GM23338 (cell line): ENCODE data around the gene HNRNPK. TPM values are rescaled to one million over a fixed set of nuclear protein-coding genes. Genes with fewer than 3 reads are reported as not detected.

Experiments used
- ATAC-seq: fragments of 200-7000 bp; cut with Tn5 transposase; 3 replicates; pipeline ENCODE4 v1.9.1; 2020
- DNase-seq: peaks from one replicate; pipeline ENCODE4 v3.0.0-alpha.2; 2015; ENCODE audit warnings: low spot score
- H2AFZ ChIP-seq: fragments of 200-600 bp; sonication (generic); 2 replicates; pipeline ENCODE4 v1.8.0; 2016; ENCODE audit warnings: antibody characterized with exemption, mild to moderate bottlenecking, moderate library complexity
- H3F3A ChIP-seq: fragments of 200-600 bp; sonication (generic); replicated peaks from 2 replicates; pipeline ENCODE4 v1.8.0; 2017; ENCODE audit warnings: antibody characterized with exemption, mixed run types, low read depth
- H3K27ac ChIP-seq: fragments of 200-600 bp; sonication (generic); 2 replicates; pipeline ENCODE4 v1.6.1; 2016; ENCODE audit warnings: low read depth
- H3K27me3 ChIP-seq: fragments of 200-600 bp; sonication (generic); 2 replicates; pipeline ENCODE4 v1.8.0; 2016; ENCODE audit warnings: mild to moderate bottlenecking, mixed run types, moderate library complexity; ENCODE audit not compliant: insufficient read depth
- H3K36me3 ChIP-seq: fragments of 200-600 bp; sonication (generic); 2 replicates; pipeline ENCODE4 v1.8.0; 2016; ENCODE audit warnings: mild to moderate bottlenecking; ENCODE audit not compliant: insufficient read depth
- H3K4me1 ChIP-seq: fragments of 200-600 bp; sonication (generic); 2 replicates; pipeline ENCODE4 v1.8.0; 2016; ENCODE audit warnings: mild to moderate bottlenecking, moderate library complexity; ENCODE audit not compliant: insufficient read depth
- H3K4me2 ChIP-seq: fragments of 200-600 bp; sonication (generic); 2 replicates; pipeline ENCODE4 v1.7.1; 2017; ENCODE audit warnings: mixed run types
- H3K4me3 ChIP-seq: fragments of 200-600 bp; sonication (generic); 2 replicates; pipeline ENCODE4 v1.6.1; 2016; ENCODE audit warnings: mixed run types
- H3K79me2 ChIP-seq: fragments of 200-600 bp; sonication (generic); replicated peaks from 2 replicates; pipeline ENCODE4 v1.8.0; 2017; ENCODE audit warnings: mild to moderate bottlenecking; ENCODE audit not compliant: insufficient read depth
- H3K9me2 ChIP-seq: fragments of 200-600 bp; sonication (generic); 2 replicates; pipeline ENCODE4 v1.8.0; 2017; ENCODE audit not compliant: insufficient read depth
- H4K20me1 ChIP-seq: fragments of 200-600 bp; sonication (generic); replicated peaks from 2 replicates; pipeline ENCODE4 v1.8.0; 2017; ENCODE audit warnings: mild to moderate bottlenecking; ENCODE audit not compliant: insufficient read depth
- H3K27ac Mint-ChIP-seq: 2 replicates; pipeline ENCODE4 v1.8.0; 2020; ENCODE audit warnings: inconsistent platforms, mild to moderate bottlenecking, moderate library complexity, mixed read lengths
- H3K27me3 Mint-ChIP-seq: 3 replicates; pipeline ENCODE4 v1.8.0; 2022; ENCODE audit warnings: low read depth, mild to moderate bottlenecking, moderate library complexity, mixed read lengths, inconsistent platforms; ENCODE audit not compliant: insufficient read depth, poor library complexity
- H3K36me3 Mint-ChIP-seq: 3 replicates; pipeline ENCODE4 v1.8.0; 2021; ENCODE audit warnings: low read depth, mild to moderate bottlenecking, inconsistent platforms, moderate library complexity, mixed read lengths
- H3K4me1 Mint-ChIP-seq: 3 replicates; pipeline ENCODE4 v1.8.0; 2020; ENCODE audit warnings: mild to moderate bottlenecking, inconsistent platforms, mixed read lengths
- H3K4me3 Mint-ChIP-seq: 3 replicates; pipeline ENCODE4 v1.8.0; 2021; ENCODE audit warnings: moderate library complexity, mild to moderate bottlenecking, inconsistent platforms, mixed read lengths
- H3K9me3 Mint-ChIP-seq: 3 replicates; pipeline ENCODE4 v1.8.0; 2020; ENCODE audit warnings: moderate library complexity, mild to moderate bottlenecking, inconsistent platforms, mixed read lengths
- CREB1 ChIP-seq: fragments of 250-450 bp; sonication (Bioruptor Pico); IDR thresholded peaks from 2 replicates; pipeline ENCODE4 v1.5.0; 2020; ENCODE audit warnings: low read depth, mild to moderate bottlenecking, moderate library complexity
- EZH2 ChIP-seq: fragments of 200-600 bp; sonication (generic); IDR thresholded peaks from one replicate; pipeline ENCODE4 v1.8.0; 2017; ENCODE audit warnings: antibody characterized with exemption, mild to moderate bottlenecking, low read depth; ENCODE audit not compliant: unreplicated experiment
- JUNB ChIP-seq: IDR thresholded peaks from one replicate; pipeline ENCODE4 v1.6.1; 2016; ENCODE audit warnings: antibody characterized with exemption; ENCODE audit not compliant: unreplicated experiment
- NANOG ChIP-seq: IDR thresholded peaks from 2 replicates; pipeline ENCODE4 v1.6.1; 2016; ENCODE audit warnings: antibody characterized with exemption, borderline replicate concordance
- POLR2AphosphoS5 ChIP-seq: IDR thresholded peaks from 2 replicates; pipeline ENCODE4 v1.6.1; 2016; ENCODE audit warnings: antibody characterized with exemption, low read depth
- ZNF114 ChIP-seq: fragments of 250-450 bp; sonication (Bioruptor Pico); IDR thresholded peaks from 2 replicates; pipeline ENCODE4 v1.5.0; 2020; ENCODE audit warnings: mild to moderate bottlenecking, moderate library complexity
- polyA plus RNA-seq: library from polyadenylated mRNA; unstranded; fragments of >200 nt; fragmentation: Nextera tagmentation; extraction: Ambion mirVana; gene quantifications from 2 replicates; pipeline ENCODE4 v1.2.1, GENCODE V29; 2016
- total RNA-seq: library from RNA; depleted of rRNA; stranded (reverse); fragments of >200 nt; shearing (Covaris generic); gene quantifications from 2 replicates; pipeline ENCODE4 v1.2.3, GENCODE V29; 2014
- TF ChIP-seq, protein P1 (sequence below): IDR thresholded peaks from 2 replicates; pipeline ENCODE4 v1.6.1; 2016; ENCODE audit warnings: antibody characterized with exemption
- TF ChIP-seq, protein P2 (sequence below): IDR thresholded peaks from one replicate; pipeline ENCODE4 v1.6.1; 2018; ENCODE audit warnings: antibody characterized with exemption; ENCODE audit not compliant: unreplicated experiment
- TF ChIP-seq, protein P3 (sequence below), 2 experiments: fragments of 200-600 bp in 1 of 2; sonication (generic) in 1 of 2; conservative IDR thresholded peaks; 2 replicates each; pipeline versions ENCODE4 v1.5.1 to v1.6.1; 2016 to 2017; ENCODE audit warnings: antibody characterized with exemption in 2 of 2, low read depth in 2 of 2, mild to moderate bottlenecking in 2 of 2, moderate library complexity in 1 of 2

Gene HNRNPK
- total and polyA plus RNA-seq, 2 experiments from 2014 or later = 417 to 1,083 TPM

DNA sequence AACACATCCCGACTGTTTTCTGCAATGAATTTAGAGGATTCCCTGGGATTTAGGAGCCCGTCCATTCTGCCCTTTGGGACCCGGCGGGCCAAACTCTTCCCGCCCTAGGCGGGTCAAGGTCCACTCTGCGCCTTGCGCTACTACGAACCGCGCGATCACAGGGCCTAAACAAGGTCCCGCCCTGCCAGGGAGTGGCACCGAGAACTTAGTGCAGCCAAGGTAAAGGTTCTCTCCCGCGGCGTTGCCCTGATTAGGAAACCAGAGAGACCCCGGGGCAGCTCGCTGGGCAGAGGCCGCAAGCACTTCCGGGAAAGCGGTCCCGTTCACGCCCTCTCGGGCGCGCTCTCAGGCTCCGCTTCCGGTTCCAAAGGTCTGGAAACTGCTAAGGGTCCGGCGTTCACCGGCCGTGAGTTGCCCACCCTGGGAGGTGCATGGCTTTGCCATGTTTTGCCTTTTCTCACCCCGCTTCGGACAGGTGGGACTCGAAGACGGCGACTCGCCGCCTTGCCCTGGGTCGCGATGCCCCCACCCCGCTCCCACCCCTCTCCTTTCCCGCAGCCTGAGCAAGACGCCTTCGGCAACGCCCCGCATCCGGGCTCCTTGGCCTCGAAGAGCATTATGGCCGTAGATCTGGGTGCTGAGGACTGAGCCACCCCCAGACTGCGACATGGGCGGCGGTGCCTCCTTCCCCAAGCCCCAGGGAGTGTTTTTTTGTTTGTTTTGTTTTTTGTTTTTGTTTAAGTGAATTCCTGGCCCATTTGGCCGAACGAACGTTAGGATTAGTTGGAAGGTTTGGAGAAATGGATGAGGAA lies 23.4 kb downstream of the HNRNPK start:
- ATAC-seq = peak; percentile 93
- Histone ChIP-seq H3K4me2 (peak overlapping the region; percentile 94), H3K27me3 (no peaks in the 10 kb centered on the region), H3F3A (no peaks in the 10 kb centered on the region), H4K20me1 (no peaks in the 10 kb centered on the region), H3K36me3 (0 out of 2 replicates have a peak, but pooled peaks cover 3% of the 10 kb centered on the region), H3K4me3 (peak overlapping the region; percentile 77), H3K79me2 (no peaks in the 10 kb centered on the region), H3K4me1 (no peaks in the 10 kb centered on the region; the same call in 1 of the 2 replicates), H2AFZ (peak overlapping the region; percentile 88), H3K27ac (peak overlapping the region; percentile 77), H3K9me2 (no peaks in the 10 kb centered on the region)
- TF ChIP-seq, protein P1, sequence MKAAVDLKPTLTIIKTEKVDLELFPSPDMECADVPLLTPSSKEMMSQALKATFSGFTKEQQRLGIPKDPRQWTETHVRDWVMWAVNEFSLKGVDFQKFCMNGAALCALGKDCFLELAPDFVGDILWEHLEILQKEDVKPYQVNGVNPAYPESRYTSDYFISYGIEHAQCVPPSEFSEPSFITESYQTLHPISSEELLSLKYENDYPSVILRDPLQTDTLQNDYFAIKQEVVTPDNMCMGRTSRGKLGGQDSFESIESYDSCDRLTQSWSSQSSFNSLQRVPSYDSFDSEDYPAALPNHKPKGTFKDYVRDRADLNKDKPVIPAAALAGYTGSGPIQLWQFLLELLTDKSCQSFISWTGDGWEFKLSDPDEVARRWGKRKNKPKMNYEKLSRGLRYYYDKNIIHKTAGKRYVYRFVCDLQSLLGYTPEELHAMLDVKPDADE = 0 out of 2 replicates have a peak, but pooled peaks have one; percentile 28
- TF ChIP-seq JUNB (no peak), CREB1 (no peak), POLR2AphosphoS5 (peak; percentile 79), NANOG (no peak)
- H3K9me3 Mint-ChIP-seq = no peaks in the 10 kb centered on the region
- peak overlapping the region; percentile 90 for H3K4me3 Mint-ChIP-seq
- peak; percentile 90 for DNase-seq
- peaks cover 7% of the 10 kb centered on the region for H3K27me3 Mint-ChIP-seq
- peaks cover 6% of the 10 kb centered on the region; the same call in 2 of the 3 replicates for H3K4me1 Mint-ChIP-seq
- peaks cover 17% of the 10 kb centered on the region; the same call in 2 of the 3 replicates for H3K36me3 Mint-ChIP-seq
- peak overlapping the region; percentile 96 for H3K27ac Mint-ChIP-seq

DNA sequence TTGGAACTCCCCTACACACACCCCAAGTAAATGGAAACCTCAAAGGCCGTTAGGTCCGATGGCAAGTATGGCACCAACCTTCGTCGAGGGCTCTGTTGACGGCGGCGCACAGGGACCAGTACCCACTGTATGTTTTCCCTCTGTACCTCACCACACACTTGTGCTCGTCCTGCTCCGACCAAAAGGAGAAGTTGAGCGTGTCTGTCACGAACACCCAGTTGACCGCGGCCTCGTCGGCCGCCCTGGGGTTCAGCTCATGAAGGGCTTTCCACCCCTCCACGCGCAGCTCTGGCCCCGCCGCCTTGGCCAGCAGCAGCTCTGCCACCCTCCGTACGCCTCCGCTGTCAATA lies 24.0 kb downstream of the HNRNPK start:
- Histone ChIP-seq H3K4me1 (no peaks in the 10 kb centered on the region; the same call in 1 of the 2 replicates), H3F3A (no peaks in the 10 kb centered on the region), H2AFZ (peak overlapping the region; percentile 88), H4K20me1 (no peaks in the 10 kb centered on the region), H3K36me3 (0 out of 2 replicates have a peak, but pooled peaks cover 5% of the 10 kb centered on the region), H3K4me2 (peak overlapping the region; percentile 94), H3K27ac (peak overlapping the region; percentile 64), H3K4me3 (peak overlapping the region; percentile 77), H3K9me2 (no peaks in the 10 kb centered on the region), H3K27me3 (no peaks in the 10 kb centered on the region), H3K79me2 (no peaks in the 10 kb centered on the region)
- peaks cover 7% of the 10 kb centered on the region for H3K27me3 Mint-ChIP-seq
- peaks cover 6% of the 10 kb centered on the region; the same call in 2 of the 3 replicates for H3K4me1 Mint-ChIP-seq
- no peaks in the 10 kb centered on the region for H3K9me3 Mint-ChIP-seq
- H3K36me3 Mint-ChIP-seq = peaks cover 19% of the 10 kb centered on the region; the same call in 2 of the 3 replicates
- H3K4me3 Mint-ChIP-seq = peak overlapping the region; percentile 90
- H3K27ac Mint-ChIP-seq = peak overlapping the region; percentile 80; the same call in 1 of the 2 replicates
- DNase-seq = peak; percentile 25
- peak; percentile 28 for ATAC-seq
- TF ChIP-seq ZNF114 (no peak), NANOG (no peak), EZH2 (no peak)
- TF ChIP-seq, protein P2, sequence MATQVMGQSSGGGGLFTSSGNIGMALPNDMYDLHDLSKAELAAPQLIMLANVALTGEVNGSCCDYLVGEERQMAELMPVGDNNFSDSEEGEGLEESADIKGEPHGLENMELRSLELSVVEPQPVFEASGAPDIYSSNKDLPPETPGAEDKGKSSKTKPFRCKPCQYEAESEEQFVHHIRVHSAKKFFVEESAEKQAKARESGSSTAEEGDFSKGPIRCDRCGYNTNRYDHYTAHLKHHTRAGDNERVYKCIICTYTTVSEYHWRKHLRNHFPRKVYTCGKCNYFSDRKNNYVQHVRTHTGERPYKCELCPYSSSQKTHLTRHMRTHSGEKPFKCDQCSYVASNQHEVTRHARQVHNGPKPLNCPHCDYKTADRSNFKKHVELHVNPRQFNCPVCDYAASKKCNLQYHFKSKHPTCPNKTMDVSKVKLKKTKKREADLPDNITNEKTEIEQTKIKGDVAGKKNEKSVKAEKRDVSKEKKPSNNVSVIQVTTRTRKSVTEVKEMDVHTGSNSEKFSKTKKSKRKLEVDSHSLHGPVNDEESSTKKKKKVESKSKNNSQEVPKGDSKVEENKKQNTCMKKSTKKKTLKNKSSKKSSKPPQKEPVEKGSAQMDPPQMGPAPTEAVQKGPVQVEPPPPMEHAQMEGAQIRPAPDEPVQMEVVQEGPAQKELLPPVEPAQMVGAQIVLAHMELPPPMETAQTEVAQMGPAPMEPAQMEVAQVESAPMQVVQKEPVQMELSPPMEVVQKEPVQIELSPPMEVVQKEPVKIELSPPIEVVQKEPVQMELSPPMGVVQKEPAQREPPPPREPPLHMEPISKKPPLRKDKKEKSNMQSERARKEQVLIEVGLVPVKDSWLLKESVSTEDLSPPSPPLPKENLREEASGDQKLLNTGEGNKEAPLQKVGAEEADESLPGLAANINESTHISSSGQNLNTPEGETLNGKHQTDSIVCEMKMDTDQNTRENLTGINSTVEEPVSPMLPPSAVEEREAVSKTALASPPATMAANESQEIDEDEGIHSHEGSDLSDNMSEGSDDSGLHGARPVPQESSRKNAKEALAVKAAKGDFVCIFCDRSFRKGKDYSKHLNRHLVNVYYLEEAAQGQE = no peak
- TF ChIP-seq, protein P3, sequence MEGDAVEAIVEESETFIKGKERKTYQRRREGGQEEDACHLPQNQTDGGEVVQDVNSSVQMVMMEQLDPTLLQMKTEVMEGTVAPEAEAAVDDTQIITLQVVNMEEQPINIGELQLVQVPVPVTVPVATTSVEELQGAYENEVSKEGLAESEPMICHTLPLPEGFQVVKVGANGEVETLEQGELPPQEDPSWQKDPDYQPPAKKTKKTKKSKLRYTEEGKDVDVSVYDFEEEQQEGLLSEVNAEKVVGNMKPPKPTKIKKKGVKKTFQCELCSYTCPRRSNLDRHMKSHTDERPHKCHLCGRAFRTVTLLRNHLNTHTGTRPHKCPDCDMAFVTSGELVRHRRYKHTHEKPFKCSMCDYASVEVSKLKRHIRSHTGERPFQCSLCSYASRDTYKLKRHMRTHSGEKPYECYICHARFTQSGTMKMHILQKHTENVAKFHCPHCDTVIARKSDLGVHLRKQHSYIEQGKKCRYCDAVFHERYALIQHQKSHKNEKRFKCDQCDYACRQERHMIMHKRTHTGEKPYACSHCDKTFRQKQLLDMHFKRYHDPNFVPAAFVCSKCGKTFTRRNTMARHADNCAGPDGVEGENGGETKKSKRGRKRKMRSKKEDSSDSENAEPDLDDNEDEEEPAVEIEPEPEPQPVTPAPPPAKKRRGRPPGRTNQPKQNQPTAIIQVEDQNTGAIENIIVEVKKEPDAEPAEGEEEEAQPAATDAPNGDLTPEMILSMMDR (conservative IDR thresholded peaks at IDR 0.05; ENCODE audit: low read depth in 2 of 2) = no peak
